ENCODE data around the gene HES5. TPM values are rescaled to one million over a fixed set of nuclear protein-coding genes. Genes with fewer than 3 reads are reported as not detected.

HES5 gene
- total RNA-seq, 4 donors from 2014 or later = not detected

GRCh38 chr1:2533365-2533764 lies 3.3 kb upstream of the HES5 start:
- TF ChIP-seq, protein P1, sequence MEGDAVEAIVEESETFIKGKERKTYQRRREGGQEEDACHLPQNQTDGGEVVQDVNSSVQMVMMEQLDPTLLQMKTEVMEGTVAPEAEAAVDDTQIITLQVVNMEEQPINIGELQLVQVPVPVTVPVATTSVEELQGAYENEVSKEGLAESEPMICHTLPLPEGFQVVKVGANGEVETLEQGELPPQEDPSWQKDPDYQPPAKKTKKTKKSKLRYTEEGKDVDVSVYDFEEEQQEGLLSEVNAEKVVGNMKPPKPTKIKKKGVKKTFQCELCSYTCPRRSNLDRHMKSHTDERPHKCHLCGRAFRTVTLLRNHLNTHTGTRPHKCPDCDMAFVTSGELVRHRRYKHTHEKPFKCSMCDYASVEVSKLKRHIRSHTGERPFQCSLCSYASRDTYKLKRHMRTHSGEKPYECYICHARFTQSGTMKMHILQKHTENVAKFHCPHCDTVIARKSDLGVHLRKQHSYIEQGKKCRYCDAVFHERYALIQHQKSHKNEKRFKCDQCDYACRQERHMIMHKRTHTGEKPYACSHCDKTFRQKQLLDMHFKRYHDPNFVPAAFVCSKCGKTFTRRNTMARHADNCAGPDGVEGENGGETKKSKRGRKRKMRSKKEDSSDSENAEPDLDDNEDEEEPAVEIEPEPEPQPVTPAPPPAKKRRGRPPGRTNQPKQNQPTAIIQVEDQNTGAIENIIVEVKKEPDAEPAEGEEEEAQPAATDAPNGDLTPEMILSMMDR (IDR thresholded peaks at IDR 0.05) = no peak
- TF ChIP-seq POLR2A (IDR thresholded peaks at IDR 0.05) = no peak
- H3K27ac ChIP-seq = no peak overlapping the region
- H3K4me1 ChIP-seq = peaks cover 11 to 26% of the 10 kb centered on the region in 2 donors
- no peak overlapping the region for H3K4me3 ChIP-seq (replicated peaks in 1 of 3)
- WGBS, 2 donors = 77 to 81% methylated on average over 11 of the region's 11 CpGs
- H3K36me3 ChIP-seq = no peaks in the 10 kb centered on the region
- DNase-seq = no peak
- intact Hi-C loops (cut with DNase I) = no loop called here
- H3K9me3 ChIP-seq = no peaks in the 10 kb centered on the region
- no peaks in the 10 kb centered on the region for H3K27me3 ChIP-seq

- Histone ChIP-seq H3K4me1 (peaks cover 11 to 32% of the 10 kb centered on the region in 2 donors), H3K4me3 (replicated peaks in 1 of 3) (no peak overlapping the region), H3K36me3 (no peaks in the 10 kb centered on the region), H3K27ac (no peak overlapping the region), H3K9me3 (no peaks in the 10 kb centered on the region), H3K27me3 (no peaks in the 10 kb centered on the region)
- no peak for TF ChIP-seq POLR2A (IDR thresholded peaks at IDR 0.05)
- TF ChIP-seq, protein P1 (IDR thresholded peaks at IDR 0.05) = no peak
- intact Hi-C loops (cut with DNase I) = no loop called here
- no peak for DNase-seq
- 69 to 87% methylated on average over 7 to 10 of the region's 23 CpGs for WGBS, 2 donors
Measured at GRCh38 chr1:2532485-2533160, 2.6 kb upstream of the HES5 start.

GRCh38 chr1:2530513-2531361 lies 674 bp upstream of the HES5 start:
- Histone ChIP-seq H3K27me3 (no peaks in the 10 kb centered on the region), H3K4me1 (peaks cover 15 to 43% of the 10 kb centered on the region in 2 donors), H3K4me3 (replicated peaks in 1 of 3) (no peak overlapping the region), H3K36me3 (no peaks in the 10 kb centered on the region), H3K27ac (no peak overlapping the region), H3K9me3 (no peaks in the 10 kb centered on the region)
- intact Hi-C loops (cut with DNase I) = no loop called here
- 5 to 42% methylated on average over 2 to 11 of the region's 30 CpGs for WGBS, 2 donors
- DNase-seq = peak; percentile 60 to 61
- TF ChIP-seq POLR2A (IDR thresholded peaks at IDR 0.05) = no peak
- TF ChIP-seq, protein P1 (IDR thresholded peaks at IDR 0.05) = peak in 1 of 6 experiments; percentile 16

DNA sequence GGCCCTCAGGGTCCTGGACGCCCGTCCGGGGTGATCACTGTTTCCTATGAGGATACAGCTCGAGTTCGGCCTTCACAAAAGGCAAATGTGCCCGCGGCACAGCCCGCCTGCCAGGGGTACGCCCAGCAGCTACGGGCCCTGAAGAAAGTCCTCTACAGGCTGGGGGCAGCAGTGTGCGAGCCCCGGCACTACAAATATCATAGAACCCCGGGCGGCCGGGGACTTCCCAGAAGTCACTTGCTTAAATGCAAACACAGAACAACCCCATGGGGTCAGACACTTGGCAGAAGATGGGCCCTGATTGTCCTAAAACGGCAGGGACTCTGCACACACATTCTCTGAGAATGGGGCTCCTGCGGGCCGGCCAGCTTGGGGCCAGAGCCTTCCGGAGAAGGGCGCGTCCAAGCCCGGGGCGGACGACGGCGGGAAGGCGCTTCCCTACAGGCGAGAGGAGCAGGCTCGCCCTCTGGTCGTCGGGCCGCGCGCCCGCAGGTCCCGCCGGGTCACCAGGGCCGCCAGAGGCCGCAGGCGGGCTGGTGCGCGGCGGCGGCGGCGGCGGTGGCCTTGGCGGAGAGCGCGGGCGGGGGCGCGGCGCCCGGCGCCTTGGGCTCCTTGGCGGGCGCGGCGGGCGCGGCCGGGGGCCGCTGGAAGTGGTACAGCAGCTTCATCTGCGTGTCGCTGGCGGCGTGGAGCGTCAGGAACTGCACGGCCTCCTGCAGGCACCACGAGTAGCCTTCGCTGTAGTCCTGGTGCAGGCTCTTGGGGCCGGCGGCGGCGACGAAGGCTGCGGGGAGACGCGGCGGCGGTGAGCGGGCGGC lies 888 bp downstream of the HES5 start:
- DNase-seq = peak; percentile 17 to 18
- Histone ChIP-seq H3K27ac (no peak overlapping the region), H3K27me3 (no peaks in the 10 kb centered on the region), H3K9me3 (no peaks in the 10 kb centered on the region), H3K36me3 (no peaks in the 10 kb centered on the region), H3K4me1 (peaks cover 30 to 55% of the 10 kb centered on the region in 2 donors), H3K4me3 (replicated peaks in 1 of 3) (peak overlapping the region in 1 of 3 donors; percentile 2)
- TF ChIP-seq, protein P1 (IDR thresholded peaks at IDR 0.05) = no peak
- no peak for TF ChIP-seq POLR2A (IDR thresholded peaks at IDR 0.05)
- intact Hi-C loops (cut with DNase I) = loop anchor here (10.0 kb wide), 2 partner anchors 116 to 334 kb away; partner anchors contain the start of gene FAAP20
- 20 to 39% methylated on average over 13 to 18 of the region's 84 CpGs for WGBS, 2 donors
